Measurements from ENCODE around the gene VWA8. TPM values are rescaled to one million over a fixed set of nuclear protein-coding genes. Genes with fewer than 3 reads are reported as not detected.
"Not testable (repeated sequence)": the region's sequence is repeated elsewhere in the genome, so short reads cannot be mapped to it uniquely, and the experiment has no call there.

Gene VWA8
- total RNA-seq, 1 experiment from 2014 or later = 22.6 TPM

DNA sequence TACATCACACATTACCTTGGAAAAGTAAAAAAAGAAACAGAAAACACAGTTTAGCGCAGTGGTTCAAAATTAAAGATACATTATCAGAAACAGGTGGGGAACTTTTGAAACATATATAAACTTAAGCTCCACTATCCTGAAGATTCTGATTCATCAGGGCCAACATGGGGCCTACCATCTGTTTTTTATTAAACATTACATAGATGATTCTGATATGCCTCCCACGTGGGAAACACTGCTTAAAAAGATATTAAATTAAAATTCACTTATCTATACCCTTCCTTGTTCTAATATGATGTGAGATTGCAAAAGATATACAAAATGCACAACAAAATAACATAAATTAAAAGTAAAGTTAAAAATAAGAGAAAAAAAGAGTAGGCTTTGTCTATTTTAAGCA, 125.0 kb downstream of the VWA8 start:
- no peak for ATAC-seq
- ChIA-PET CTCF (no interaction called here), POLR2A (no interaction called here), RAD21 (ENCODE audit: low non-redundant PET in 1 of 2, low total read pairs in 2 of 2, uncharacterized antibody in 2 of 2, unreplicated experiment in 2 of 2) (no interaction called here)
- Histone ChIP-seq H3K4me1 (ENCODE audit: control insufficient read depth in 1 of 2, insufficient read depth in 2 of 2, low read length in 2 of 2) (no peaks in the 10 kb centered on the region), H3K4me3 (replicated peaks in 1 of 2; ENCODE audit: low read depth in 1 of 2, low read length in 2 of 2) (no peak overlapping the region), H3K9me3 (ENCODE audit: control insufficient read depth in 1 of 2, insufficient read depth in 1 of 2, low read depth in 1 of 2, low read length in 2 of 2) (no peaks in the 10 kb centered on the region), H3K27me3 (ENCODE audit: insufficient read depth, low read length) (no peaks in the 10 kb centered on the region), H3K4me2 (ENCODE audit: low read length) (no peak overlapping the region), H3K9ac (ENCODE audit: low read length) (no peak overlapping the region), H2AFZ (ENCODE audit: low read depth, low read length, poor library complexity, severe bottlenecking) (no peak overlapping the region), H3K79me2 (ENCODE audit: insufficient read depth, low read length) (no peaks in the 10 kb centered on the region), H3K36me3 (ENCODE audit: control insufficient read depth in 1 of 2, insufficient read depth in 2 of 2, low read length in 2 of 2) (peaks cover 0 to 5% of the 10 kb centered on the region in 2 experiments; a peak in 1 of 4 replicates), H3K27ac (ENCODE audit: low read depth, low read length) (no peak overlapping the region), H3K9me2 (ENCODE audit: insufficient read depth) (no peaks in the 10 kb centered on the region), H4K20me1 (ENCODE audit: insufficient read depth) (no peaks in the 10 kb centered on the region)
- intact Hi-C loops (cut with micrococcal nuclease) = no loop called here
- TF ChIP-seq SRF (IDR thresholded peaks at IDR 0.05; ENCODE audit: low read depth) = no peak
- TF ChIP-seq, protein P1, sequence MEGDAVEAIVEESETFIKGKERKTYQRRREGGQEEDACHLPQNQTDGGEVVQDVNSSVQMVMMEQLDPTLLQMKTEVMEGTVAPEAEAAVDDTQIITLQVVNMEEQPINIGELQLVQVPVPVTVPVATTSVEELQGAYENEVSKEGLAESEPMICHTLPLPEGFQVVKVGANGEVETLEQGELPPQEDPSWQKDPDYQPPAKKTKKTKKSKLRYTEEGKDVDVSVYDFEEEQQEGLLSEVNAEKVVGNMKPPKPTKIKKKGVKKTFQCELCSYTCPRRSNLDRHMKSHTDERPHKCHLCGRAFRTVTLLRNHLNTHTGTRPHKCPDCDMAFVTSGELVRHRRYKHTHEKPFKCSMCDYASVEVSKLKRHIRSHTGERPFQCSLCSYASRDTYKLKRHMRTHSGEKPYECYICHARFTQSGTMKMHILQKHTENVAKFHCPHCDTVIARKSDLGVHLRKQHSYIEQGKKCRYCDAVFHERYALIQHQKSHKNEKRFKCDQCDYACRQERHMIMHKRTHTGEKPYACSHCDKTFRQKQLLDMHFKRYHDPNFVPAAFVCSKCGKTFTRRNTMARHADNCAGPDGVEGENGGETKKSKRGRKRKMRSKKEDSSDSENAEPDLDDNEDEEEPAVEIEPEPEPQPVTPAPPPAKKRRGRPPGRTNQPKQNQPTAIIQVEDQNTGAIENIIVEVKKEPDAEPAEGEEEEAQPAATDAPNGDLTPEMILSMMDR (IDR thresholded peaks at IDR 0.05 in 2 of 3, conservative IDR thresholded peaks at IDR 0.05 in 1 of 3; ENCODE audit: borderline replicate concordance in 1 of 3, insufficient read depth in 1 of 3, low read depth in 2 of 3, low read length in 2 of 3) = no peak
- no peak for TF ChIP-seq SIN3A (IDR thresholded peaks at IDR 0.05; ENCODE audit: low read depth)
- TF ChIP-seq EZH2phosphoT487 (IDR thresholded peaks at IDR 0.05; ENCODE audit: borderline replicate concordance) = no peak
- TF ChIP-seq SP1 (IDR thresholded peaks at IDR 0.05; ENCODE audit: low read depth) = no peak
- TF ChIP-seq JUND (IDR thresholded peaks at IDR 0.05) = no peak
- TF ChIP-seq FOSL1 (IDR thresholded peaks at IDR 0.05; ENCODE audit: low read depth) = no peak
- no peak for TF ChIP-seq EGR1 (IDR thresholded peaks at IDR 0.05; ENCODE audit: low read depth)
- no peak for TF ChIP-seq ELF1 (IDR thresholded peaks at IDR 0.05; ENCODE audit: borderline replicate concordance, low read depth)
- no peak for TF ChIP-seq YY1 (IDR thresholded peaks at IDR 0.05; ENCODE audit: extremely low read depth, insufficient replicate concordance, low read depth, low read length)
- BruUV-seq (replicated peaks) = no TSS peak
- no peak for DNase-seq (ENCODE audit: low read depth, low spot score)

DNA sequence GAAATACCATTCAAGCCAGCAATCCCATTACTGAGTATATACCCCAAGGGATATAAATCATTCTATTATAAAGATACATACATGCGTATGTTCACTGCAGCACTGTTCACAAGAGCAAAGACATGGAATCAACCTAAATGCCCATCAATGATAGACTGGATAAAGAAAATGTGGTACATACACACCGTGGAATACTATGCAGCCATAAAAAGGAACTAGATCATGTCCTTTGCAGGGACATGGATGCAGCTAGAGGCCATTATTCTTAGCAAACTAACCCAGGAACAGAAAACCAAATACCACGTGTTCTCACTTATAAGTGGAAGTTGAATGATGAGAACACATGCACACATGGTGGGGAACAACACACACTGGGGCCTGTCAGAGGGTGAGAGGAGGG, 126.2 kb downstream of the VWA8 start:
- ATAC-seq; H3K36me3 ChIP-seq (ENCODE audit: control insufficient read depth in 1 of 2, insufficient read depth in 2 of 2, low read length in 2 of 2); H3K79me2 ChIP-seq (ENCODE audit: insufficient read depth, low read length); H4K20me1 ChIP-seq (ENCODE audit: insufficient read depth); H3K4me3 ChIP-seq (replicated peaks in 1 of 2; ENCODE audit: low read depth in 1 of 2, low read length in 2 of 2); H3K9me3 ChIP-seq (ENCODE audit: control insufficient read depth in 1 of 2, insufficient read depth in 1 of 2, low read depth in 1 of 2, low read length in 2 of 2); POLR2A ChIA-PET; RAD21 ChIA-PET (ENCODE audit: low non-redundant PET in 1 of 2, low total read pairs in 2 of 2, uncharacterized antibody in 2 of 2, unreplicated experiment in 2 of 2); H3K27me3 ChIP-seq (ENCODE audit: insufficient read depth, low read length); H3K9me2 ChIP-seq (ENCODE audit: insufficient read depth); DNase-seq (ENCODE audit: low read depth, low spot score); CTCF ChIA-PET; H3K4me1 ChIP-seq (ENCODE audit: control insufficient read depth in 1 of 2, insufficient read depth in 2 of 2, low read length in 2 of 2); H3K9ac ChIP-seq (ENCODE audit: low read length); intact Hi-C loops (cut with micrococcal nuclease); BruUV-seq (replicated peaks); H3K27ac ChIP-seq (ENCODE audit: low read depth, low read length); H3K4me2 ChIP-seq (ENCODE audit: low read length); H2AFZ ChIP-seq (ENCODE audit: low read depth, low read length, poor library complexity, severe bottlenecking): not testable (repeated sequence)

All from HCT116 (cell line).